Mammary epithelial cell (primary cell): ENCODE data around the gene GCH1.

Experiments
- CTCF ChIP-seq, 2 donors: IDR thresholded peaks in 1 of 2; conservative IDR thresholded peaks in 1 of 2; 2 replicates each; pipeline ENCODE4 v1.5.1; 2011 to 2012; ENCODE audit warnings: inconsistent platforms in 2 of 2, low read length in 2 of 2, mild to moderate bottlenecking in 2 of 2, control low read depth in 1 of 2, low read depth in 1 of 2; ENCODE audit not compliant: insufficient read depth in 1 of 2; ENCODE audit errors: extremely low read depth in 1 of 2
- EZH2 ChIP-seq: IDR thresholded peaks from 2 replicates; pipeline ENCODE4 v1.6.1; 2012; ENCODE audit warnings: low read length, inconsistent platforms, borderline replicate concordance

GRCh38 chr14:54798465-54799124 lies 104.0 kb downstream of the GCH1 start:
- TF ChIP-seq CTCF (conservative IDR thresholded peaks at IDR 0.05 in 1 of 2, IDR thresholded peaks at IDR 0.05 in 1 of 2; ENCODE audit: extremely low read depth in 1 of 2, insufficient read depth in 1 of 2, low read depth in 1 of 2, low read length in 2 of 2) (no peak), EZH2 (no peak)
